Keratinocyte (primary cell): Measurements from ENCODE around the gene ID4. TPM values are rescaled to one million over a fixed set of nuclear protein-coding genes. Genes with fewer than 3 reads are reported as not detected.

Experiments used
- DNase-seq: peaks from one replicate; pipeline ENCODE4 v3.0.0-alpha.2; 2011; ENCODE audit warnings: low read depth, missing footprints, low spot score
- FAIRE-seq: peaks from 2 replicates; lab custom pipeline; 2011; peaks lifted over from hg19 to GRCh38; lab: Jason Lieb, UNC
- H2AFZ ChIP-seq: 2 replicates; pipeline ENCODE4 v1.6.0; 2012; ENCODE audit warnings: low read length, control low read depth, inconsistent platforms; ENCODE audit not compliant: control insufficient read depth
- H3K27ac ChIP-seq: 2 replicates; pipeline ENCODE4 v1.5.1; 2011; ENCODE audit warnings: low read length; ENCODE audit not compliant: control insufficient read depth, insufficient read depth
- H3K27me3 ChIP-seq: 3 replicates; pipeline ENCODE4 v1.6.0; 2011; ENCODE audit warnings: low read length; ENCODE audit not compliant: control insufficient read depth, insufficient read depth; ENCODE audit errors: extremely low read depth
- H3K36me3 ChIP-seq, 2 experiments: 2 replicates in 1 of 2; 3 replicates in 1 of 2; pipeline ENCODE4 v1.5.1; 2011; ENCODE audit warnings: low read length in 2 of 2, mild to moderate bottlenecking in 1 of 2; ENCODE audit not compliant: control insufficient read depth in 2 of 2, insufficient read depth in 2 of 2; ENCODE audit errors: extremely low read depth in 1 of 2
- H3K4me1 ChIP-seq: 3 replicates; pipeline ENCODE4 v1.5.1; 2011; ENCODE audit warnings: low read length; ENCODE audit not compliant: control insufficient read depth, insufficient read depth; ENCODE audit errors: extremely low read depth
- H3K4me2 ChIP-seq: 3 replicates; pipeline ENCODE4 v1.6.0; 2011; ENCODE audit warnings: low read depth, low read length; ENCODE audit not compliant: control insufficient read depth, insufficient read depth; ENCODE audit errors: extremely low read depth
- H3K4me3 ChIP-seq, 3 experiments: fragments of 200-600 bp in 1 of 3; sonication (generic) in 1 of 3; 2 replicates in 2 of 3; 3 replicates in 1 of 3; pipeline ENCODE4 v1.5.1; 2011 to 2016; ENCODE audit warnings: low read length in 3 of 3, mild to moderate bottlenecking in 3 of 3, control low read depth in 2 of 3, inconsistent platforms in 1 of 3, low read depth in 1 of 3, mixed read lengths in 1 of 3, mixed run types in 1 of 3, moderate library complexity in 1 of 3; ENCODE audit not compliant: control insufficient read depth in 2 of 3, insufficient read depth in 2 of 3; ENCODE audit errors: extremely low read depth in 1 of 3
- H3K79me2 ChIP-seq: 2 replicates; pipeline ENCODE4 v1.6.0; 2012; ENCODE audit warnings: low read length; ENCODE audit not compliant: control insufficient read depth, insufficient read depth
- H3K9ac ChIP-seq: 3 replicates; pipeline ENCODE4 v1.6.0; 2011; ENCODE audit warnings: low read length; ENCODE audit not compliant: control insufficient read depth, insufficient read depth; ENCODE audit errors: extremely low read depth
- H3K9me1 ChIP-seq: 3 replicates; pipeline ENCODE4 v1.6.0; 2011; ENCODE audit warnings: low read length; ENCODE audit not compliant: control insufficient read depth, insufficient read depth; ENCODE audit errors: extremely low read depth
- H3K9me3 ChIP-seq: 2 replicates; pipeline ENCODE4 v1.5.1; 2012; ENCODE audit warnings: low read depth, low read length; ENCODE audit not compliant: control insufficient read depth
- H4K20me1 ChIP-seq: 3 replicates; pipeline ENCODE4 v1.6.0; 2011; ENCODE audit warnings: low read length; ENCODE audit not compliant: control insufficient read depth, insufficient read depth; ENCODE audit errors: extremely low read depth
- EZH2 ChIP-seq: IDR thresholded peaks from one replicate; pipeline ENCODE4 v1.6.1; 2012; ENCODE audit warnings: inconsistent platforms, mild to moderate bottlenecking, low read length, moderate library complexity
- dilution Hi-C: fragments of 300-500 bp; cut with MboI; formaldehyde crosslinking; loops from one replicate; pipeline ENCODE4 v1.7.0; 2020; ENCODE audit warnings: low sequenced_read_pairs; ENCODE audit not compliant: extremely low pct_ligation_motif_present
- polyA plus RNA-seq, 5 experiments: library from polyadenylated mRNA; depleted of rRNA in 3 of 5; stranded (reverse) in 3 of 5; stranded (forward) in 1 of 5; unstranded in 1 of 5; fragments of >200 nt; gene quantifications; 1 replicate in 1 of 5; 2 replicates in 3 of 5; 3 replicates in 1 of 5; pipeline versions ENCODE4 v1.2.1 to v1.2.3, GENCODE V29; 2011 to 2012; ENCODE audit warnings: missing spikeins in 2 of 5, low read depth in 1 of 5, low replicate concordance in 1 of 5
- TF ChIP-seq, protein P1 (sequence below), 3 experiments: IDR thresholded peaks in 1 of 3; conservative IDR thresholded peaks in 1 of 3; optimal IDR thresholded peaks in 1 of 3; 2 replicates in 2 of 3; 3 replicates in 1 of 3; pipeline versions ENCODE3 to v1.5.1; 2011; ENCODE audit warnings: low read length in 3 of 3, mild to moderate bottlenecking in 3 of 3, moderate library complexity in 2 of 3, control low read depth in 1 of 3, inconsistent platforms in 1 of 3; ENCODE audit not compliant: insufficient read depth in 2 of 3; ENCODE audit errors: extremely low read depth in 1 of 3

Gene ID4
- polyA plus RNA-seq, 1 donor (not counting 4 experiments of a cell fraction or from before 2014, with no cell fraction given): 0.41 TPM

DNA sequence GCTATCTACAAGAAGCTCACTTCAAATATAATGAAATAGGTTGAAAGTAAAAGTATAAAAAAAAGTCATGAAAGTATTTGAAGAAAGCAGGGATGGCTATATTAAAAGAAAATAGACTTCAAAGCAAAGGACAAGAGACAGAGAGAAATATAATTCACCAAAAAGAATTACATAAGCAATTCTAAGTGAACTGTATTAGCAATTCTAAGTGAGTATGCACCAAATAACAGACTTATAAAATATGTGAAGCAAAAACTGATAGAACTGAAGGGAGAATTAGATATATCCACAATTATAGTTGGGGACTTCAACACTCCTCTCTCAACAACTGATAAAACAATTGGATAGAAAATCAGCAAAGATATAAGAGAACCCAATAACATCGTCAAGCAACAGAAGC lies 38.8 kb upstream of the ID4 start:
- H3K9me1 ChIP-seq: no peaks in the 10 kb centered on the region
- no peak overlapping the region for H3K4me3 ChIP-seq
- FAIRE-seq (no peak), DNase-seq (no peak)
- no peaks in the 10 kb centered on the region for H3K79me2 ChIP-seq
- no peak overlapping the region for H3K4me2 ChIP-seq
- H3K27me3 ChIP-seq: no peaks in the 10 kb centered on the region
- no peaks in the 10 kb centered on the region for H4K20me1 ChIP-seq
- no peak overlapping the region for H3K27ac ChIP-seq
- no peaks in the 10 kb centered on the region for H3K36me3 ChIP-seq
- dilution Hi-C loops: no loop called here
- H2AFZ ChIP-seq: no peak overlapping the region
- no peak overlapping the region for H3K9ac ChIP-seq
- no peaks in the 10 kb centered on the region for H3K9me3 ChIP-seq
- no peak for TF ChIP-seq EZH2
- TF ChIP-seq, protein P1, sequence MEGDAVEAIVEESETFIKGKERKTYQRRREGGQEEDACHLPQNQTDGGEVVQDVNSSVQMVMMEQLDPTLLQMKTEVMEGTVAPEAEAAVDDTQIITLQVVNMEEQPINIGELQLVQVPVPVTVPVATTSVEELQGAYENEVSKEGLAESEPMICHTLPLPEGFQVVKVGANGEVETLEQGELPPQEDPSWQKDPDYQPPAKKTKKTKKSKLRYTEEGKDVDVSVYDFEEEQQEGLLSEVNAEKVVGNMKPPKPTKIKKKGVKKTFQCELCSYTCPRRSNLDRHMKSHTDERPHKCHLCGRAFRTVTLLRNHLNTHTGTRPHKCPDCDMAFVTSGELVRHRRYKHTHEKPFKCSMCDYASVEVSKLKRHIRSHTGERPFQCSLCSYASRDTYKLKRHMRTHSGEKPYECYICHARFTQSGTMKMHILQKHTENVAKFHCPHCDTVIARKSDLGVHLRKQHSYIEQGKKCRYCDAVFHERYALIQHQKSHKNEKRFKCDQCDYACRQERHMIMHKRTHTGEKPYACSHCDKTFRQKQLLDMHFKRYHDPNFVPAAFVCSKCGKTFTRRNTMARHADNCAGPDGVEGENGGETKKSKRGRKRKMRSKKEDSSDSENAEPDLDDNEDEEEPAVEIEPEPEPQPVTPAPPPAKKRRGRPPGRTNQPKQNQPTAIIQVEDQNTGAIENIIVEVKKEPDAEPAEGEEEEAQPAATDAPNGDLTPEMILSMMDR (optimal IDR thresholded peaks at IDR 0.05 in 1 of 3, IDR thresholded peaks at IDR 0.05 in 1 of 3, conservative IDR thresholded peaks at IDR 0.05 in 1 of 3; ENCODE audit: extremely low read depth in 1 of 3, insufficient read depth in 2 of 3, low read length in 3 of 3): no peak
- no peaks in the 10 kb centered on the region for H3K4me1 ChIP-seq

DNA sequence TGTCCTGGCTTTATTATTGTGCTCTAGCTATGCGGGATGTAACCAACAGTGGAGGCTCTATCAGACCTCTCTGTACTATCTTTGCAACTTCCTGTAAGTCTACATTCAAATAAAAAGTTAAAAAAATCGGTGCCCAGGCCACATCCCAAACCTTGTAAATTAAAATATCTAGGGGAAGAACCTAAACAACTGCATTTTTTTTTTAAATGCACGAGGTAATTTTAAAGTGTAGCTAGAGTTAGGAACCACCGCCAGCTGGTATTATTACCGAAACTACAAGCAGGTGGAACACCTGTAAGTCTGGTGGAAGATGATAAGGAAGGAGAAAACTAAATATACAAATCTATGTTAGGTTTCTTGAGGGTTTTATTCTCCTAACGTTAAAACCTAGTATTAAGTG lies 34.5 kb upstream of the ID4 start:
- no peak overlapping the region for H2AFZ ChIP-seq
- H3K36me3 ChIP-seq: no peaks in the 10 kb centered on the region
- FAIRE-seq (no peak), DNase-seq (no peak)
- TF ChIP-seq, protein P1 (optimal IDR thresholded peaks at IDR 0.05 in 1 of 3, IDR thresholded peaks at IDR 0.05 in 1 of 3, conservative IDR thresholded peaks at IDR 0.05 in 1 of 3; ENCODE audit: extremely low read depth in 1 of 3, insufficient read depth in 2 of 3, low read length in 3 of 3): no peak
- TF ChIP-seq EZH2: no peak
- H3K27me3 ChIP-seq: no peaks in the 10 kb centered on the region
- no peak overlapping the region for H3K4me3 ChIP-seq
- H3K9ac ChIP-seq: no peak overlapping the region
- H4K20me1 ChIP-seq: no peaks in the 10 kb centered on the region
- no peaks in the 10 kb centered on the region for H3K9me3 ChIP-seq
- no peak overlapping the region for H3K27ac ChIP-seq
- H3K4me2 ChIP-seq: no peak overlapping the region
- H3K9me1 ChIP-seq: no peaks in the 10 kb centered on the region
- peaks cover 8% of the 10 kb centered on the region for H3K4me1 ChIP-seq
- dilution Hi-C loops: no loop called here
- H3K79me2 ChIP-seq: no peaks in the 10 kb centered on the region
